Activated CD4-positive, alpha-beta T cell treated with anti-CD3 and anti-CD28 coated beads, Interleukin-10, Interleukin-2, amounts not matched to agents 100 ng/mL and 50 ng/mL, durations not matched to agents 16 hours and 8 hours (primary cell): ENCODE data around the gene GADD45B.
A peak's percentile ranks its signal among the peaks of the same experiment; 100 is the strongest.
"Not testable (repeated sequence)": the region's sequence is repeated elsewhere in the genome, so short reads cannot be mapped to it uniquely, and the experiment has no call there.

Source experiments
- DNase-seq: peaks from one replicate; pipeline ENCODE4 v3.0.0-alpha.2; 2020

Gene GADD45B

GRCh38 chr19:2469915-2470200 is 6.1 kb upstream of the GADD45B start:
- DNase-seq, result not testable (repeated sequence)

GRCh38 chr19:2474232-2475017 is 1.5 kb upstream of the GADD45B start:
- DNase-seq, result peak; percentile 90

GRCh38 chr19:2475018-2475701 is 767 bp upstream of the GADD45B start:
- peak; percentile 70 for DNase-seq

GRCh38 chr19:2476451-2477140 is 669 bp downstream of the GADD45B start:
- DNase-seq, result peak; percentile 70

GRCh38 chr19:2477141-2477710 is 1.3 kb downstream of the GADD45B start:
- peak; percentile 36 for DNase-seq

- peak; percentile 42 for DNase-seq
Observed at GRCh38 chr19:2477732-2478191, 1.8 kb downstream of the GADD45B start.

GRCh38 chr19:2478278-2478755 is 2.4 kb downstream of the GADD45B start:
- DNase-seq, result peak; percentile 67

GRCh38 chr19:2478756-2479555 is 3.0 kb downstream of the GADD45B start:
- peak; percentile 70 for DNase-seq

- peak; percentile 14 for DNase-seq
Observed at GRCh38 chr19:2479556-2480194, 3.7 kb downstream of the GADD45B start.

GRCh38 chr19:2481466-2481865 is 5.5 kb downstream of the GADD45B start:
- no peak for DNase-seq

GRCh38 chr19:2482354-2483038 is 6.6 kb downstream of the GADD45B start:
- no peak for DNase-seq

- DNase-seq, result no peak
Observed at GRCh38 chr19:2483084-2483483, 7.2 kb downstream of the GADD45B start.

- no peak for DNase-seq
Observed at GRCh38 chr19:2483484-2484151, 7.7 kb downstream of the GADD45B start.

- DNase-seq, result no peak
Observed at GRCh38 chr19:2484178-2484937, 8.4 kb downstream of the GADD45B start.

- no peak for DNase-seq
Observed at GRCh38 chr19:2485428-2485827, 9.5 kb downstream of the GADD45B start.

GRCh38 chr19:2487090-2487489 is 11.2 kb downstream of the GADD45B start:
- no peak for DNase-seq

- DNase-seq, result no peak
Observed at GRCh38 chr19:2487842-2488241, 11.9 kb downstream of the GADD45B start.

GRCh38 chr19:2488405-2488941 is 12.5 kb downstream of the GADD45B start:
- DNase-seq, result no peak

- peak; percentile 11 for DNase-seq
Observed at GRCh38 chr19:2488942-2489731, 13.2 kb downstream of the GADD45B start.
